ENCODE measurements around the gene MAP2K1. TPM values are rescaled to one million over a fixed set of nuclear protein-coding genes. Genes with fewer than 3 reads are reported as not detected.

Gene MAP2K1
- total and polyA plus RNA-seq, 4 donors: 14.3 to 30.2 (median 24.4) TPM

GRCh38 chr15:66481107-66481856 is 94.6 kb downstream of the MAP2K1 start (continued):
- TF ChIP-seq REST (IDR thresholded peaks at IDR 0.05) (no peak), RXRA (IDR thresholded peaks at IDR 0.05) (no peak)

- WGBS: 52% methylated on average over 9 of the region's 9 CpGs
- Histone ChIP-seq H3K27ac (ENCODE audit: low read depth in 1 of 2, low read length in 2 of 2) (peak overlapping the region; percentile 65 to 75), H3K9ac (ENCODE audit: low read depth in 1 of 2, low read length in 2 of 2) (no peak overlapping the region), H3K36me3 (ENCODE audit: control insufficient read depth in 4 of 4, insufficient read depth in 3 of 4, low read depth in 1 of 4, low read length in 3 of 4) (peaks cover 0 to 4% (median 2%) of the 10 kb centered on the region in 4 donors), H3K9me3 (ENCODE audit: control insufficient read depth in 4 of 4, low read length in 3 of 4) (no peaks in the 10 kb centered on the region), H3K4me3 (ENCODE audit: low read depth in 1 of 3, low read length in 3 of 3) (no peak overlapping the region), H3K4me1 (ENCODE audit: control insufficient read depth in 4 of 4, insufficient read depth in 4 of 4, low read length in 3 of 4) (peaks cover 7 to 59% (median 50%) of the 10 kb centered on the region in 4 donors), H3K27me3 (ENCODE audit: control insufficient read depth in 4 of 4, insufficient read depth in 4 of 4, low read length in 3 of 4) (no peaks in the 10 kb centered on the region)
- TF ChIP-seq REST (IDR thresholded peaks at IDR 0.05): no peak
- no peak for TF ChIP-seq HNF4G (IDR thresholded peaks at IDR 0.05)
- no peak for TF ChIP-seq RXRA (IDR thresholded peaks at IDR 0.05)
- no peak for TF ChIP-seq TAF1 (conservative IDR thresholded peaks at IDR 0.05)
- TF ChIP-seq ATF3 (IDR thresholded peaks at IDR 0.05): no peak
- TF ChIP-seq HNF4A (conservative IDR thresholded peaks at IDR 0.05): no peak
- no peak for TF ChIP-seq ZBTB33 (IDR thresholded peaks at IDR 0.05)
- TF ChIP-seq FOXA2 (IDR thresholded peaks at IDR 0.05): no peak
- TF ChIP-seq NR2F2 (IDR thresholded peaks at IDR 0.05): no peak
- no peak for TF ChIP-seq MAX (IDR thresholded peaks at IDR 0.05)
- no peak for TF ChIP-seq GABPA (IDR thresholded peaks at IDR 0.05 in 1 of 2, conservative IDR thresholded peaks at IDR 0.05 in 1 of 2)
- no peak for TF ChIP-seq EGR1 (IDR thresholded peaks at IDR 0.05; ENCODE audit: low read depth in 2 of 2)
- no peak for DNase-seq (ENCODE audit: low spot score)
These were observed 95.8 kb downstream of the MAP2K1 start for GRCh38 chr15:66482539-66482938.

Measured in liver (tissue), 9 donors.